ENCODE data around the gene MED8. TPM values are rescaled to one million over a fixed set of nuclear protein-coding genes. Genes with fewer than 3 reads are reported as not detected.

Gene MED8
- total and polyA plus RNA-seq, 7 donors: 15.4 to 44.5 (median 18.2) TPM

DNA sequence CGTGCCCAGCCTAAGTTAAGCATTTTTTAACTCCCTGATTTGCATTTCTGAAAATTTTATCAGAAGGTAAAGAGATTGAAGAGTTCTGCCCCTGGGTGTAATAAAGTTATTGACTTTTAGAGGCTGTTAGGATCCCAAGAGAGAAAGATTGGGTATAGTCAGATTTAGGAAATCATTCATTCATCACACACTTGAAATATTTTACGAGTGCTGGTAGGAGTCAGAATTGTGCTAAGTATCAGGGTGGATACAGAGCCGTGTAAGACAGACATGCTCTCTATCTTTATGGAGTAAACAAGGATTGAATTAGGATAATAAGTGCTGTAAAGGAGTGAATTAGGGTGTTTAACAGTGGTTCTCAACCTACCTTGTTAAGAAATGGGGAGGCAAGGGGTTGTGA lies 3.1 kb upstream of the MED8 start:
- WGBS, 3 donors: 64 to 68% (median 66%) methylated on average over 3 of the region's 3 CpGs
- no peak for DNase-seq
- Histone ChIP-seq H3K27me3 (ENCODE audit: insufficient read depth in 3 of 3, low read length in 2 of 3) (no peaks in the 10 kb centered on the region), H3K27ac (no peak overlapping the region), H3K4me3 (no peak overlapping the region), H3K4me1 (peaks cover 25% of the 10 kb centered on the region), H3K9me3 (no peaks in the 10 kb centered on the region), H3K36me3 (ENCODE audit: insufficient read depth in 1 of 2, low read depth in 1 of 2) (peaks cover 1 to 43% of the 10 kb centered on the region in 2 donors)
- TF ChIP-seq, protein P1, sequence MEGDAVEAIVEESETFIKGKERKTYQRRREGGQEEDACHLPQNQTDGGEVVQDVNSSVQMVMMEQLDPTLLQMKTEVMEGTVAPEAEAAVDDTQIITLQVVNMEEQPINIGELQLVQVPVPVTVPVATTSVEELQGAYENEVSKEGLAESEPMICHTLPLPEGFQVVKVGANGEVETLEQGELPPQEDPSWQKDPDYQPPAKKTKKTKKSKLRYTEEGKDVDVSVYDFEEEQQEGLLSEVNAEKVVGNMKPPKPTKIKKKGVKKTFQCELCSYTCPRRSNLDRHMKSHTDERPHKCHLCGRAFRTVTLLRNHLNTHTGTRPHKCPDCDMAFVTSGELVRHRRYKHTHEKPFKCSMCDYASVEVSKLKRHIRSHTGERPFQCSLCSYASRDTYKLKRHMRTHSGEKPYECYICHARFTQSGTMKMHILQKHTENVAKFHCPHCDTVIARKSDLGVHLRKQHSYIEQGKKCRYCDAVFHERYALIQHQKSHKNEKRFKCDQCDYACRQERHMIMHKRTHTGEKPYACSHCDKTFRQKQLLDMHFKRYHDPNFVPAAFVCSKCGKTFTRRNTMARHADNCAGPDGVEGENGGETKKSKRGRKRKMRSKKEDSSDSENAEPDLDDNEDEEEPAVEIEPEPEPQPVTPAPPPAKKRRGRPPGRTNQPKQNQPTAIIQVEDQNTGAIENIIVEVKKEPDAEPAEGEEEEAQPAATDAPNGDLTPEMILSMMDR (IDR thresholded peaks at IDR 0.05): no peak
- ATAC-seq: no peak
- intact Hi-C loops (cut with DNase I): no loop called here

DNA sequence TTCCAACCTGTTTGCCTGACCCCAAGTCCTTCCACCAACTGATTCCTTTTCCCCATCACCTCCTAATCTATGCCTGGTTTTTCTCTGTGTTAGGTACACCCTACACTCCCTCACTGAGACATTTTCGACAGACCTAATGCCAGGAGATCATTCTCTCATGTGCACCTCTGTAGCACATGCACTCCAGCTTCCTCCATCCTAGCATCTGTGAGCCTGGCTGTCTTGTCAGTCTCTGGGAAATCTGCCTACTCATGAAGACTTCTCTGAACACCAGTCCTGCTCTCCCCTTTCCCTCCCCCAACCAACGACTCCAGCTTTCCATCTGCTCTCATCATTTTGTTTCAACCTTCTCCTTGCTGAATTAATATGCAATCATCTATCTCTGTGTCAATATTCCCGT lies 987 bp downstream of the MED8 start:
- DNase-seq: no peak
- Histone ChIP-seq H3K4me1 (peaks cover 29% of the 10 kb centered on the region), H3K9me3 (no peaks in the 10 kb centered on the region), H3K27ac (peak overlapping the region; percentile 90), H3K4me3 (peak overlapping the region; percentile 91), H3K36me3 (ENCODE audit: insufficient read depth in 1 of 2, low read depth in 1 of 2) (peaks cover 28 to 50% of the 10 kb centered on the region in 2 donors), H3K27me3 (ENCODE audit: insufficient read depth in 3 of 3, low read length in 2 of 3) (no peaks in the 10 kb centered on the region)
- TF ChIP-seq, protein P1 (IDR thresholded peaks at IDR 0.05): no peak
- WGBS, 3 donors: 33 to 53% (median 40%) methylated on average over 3 of the region's 3 CpGs
- no peak for ATAC-seq
- intact Hi-C loops (cut with DNase I): loop anchor here in 1 of 2 donors (10.0 kb wide), 1 partner anchor 164 kb away; no protein-coding TSS in a partner anchor

DNA sequence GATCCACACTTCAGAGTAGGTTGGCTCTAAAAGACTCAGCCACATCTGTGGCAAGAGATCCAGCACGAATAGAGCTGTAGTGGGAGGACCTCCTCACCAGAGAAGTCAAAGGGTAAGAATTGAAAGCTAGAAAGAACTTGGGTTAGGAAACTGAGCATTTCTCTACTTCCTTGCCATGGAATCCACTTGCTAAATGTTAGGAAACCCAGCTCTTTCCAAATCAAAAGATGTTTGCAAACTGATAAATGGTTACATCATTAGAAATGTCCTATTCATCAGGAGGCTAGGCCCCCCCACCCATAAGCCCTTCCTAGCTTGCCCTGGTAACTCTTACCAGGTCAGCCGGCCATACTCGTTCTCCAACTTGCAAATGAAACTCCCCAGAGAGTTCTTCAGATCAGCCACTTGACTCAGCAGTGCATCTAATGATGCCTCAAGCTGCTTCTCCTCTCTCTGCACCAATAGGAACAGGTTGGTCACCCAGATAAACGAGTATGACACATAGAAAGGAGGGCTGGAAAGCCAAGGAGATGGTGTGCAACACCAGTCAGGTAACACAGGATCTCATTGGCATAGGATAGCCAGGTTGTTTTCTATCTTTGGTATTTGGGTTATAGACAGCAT lies 1.5 kb downstream of the MED8 start:
- peaks cover 28 to 52% of the 10 kb centered on the region in 2 donors for H3K36me3 ChIP-seq (ENCODE audit: insufficient read depth in 1 of 2, low read depth in 1 of 2)
- H3K4me3 ChIP-seq: peak overlapping the region; percentile 91
- ATAC-seq (no peak), DNase-seq (no peak)
- peaks cover 29% of the 10 kb centered on the region for H3K4me1 ChIP-seq
- TF ChIP-seq, protein P1 (IDR thresholded peaks at IDR 0.05): no peak
- H3K27ac ChIP-seq: no peak overlapping the region
- 37 to 63% (median 55%) methylated on average over 4 of the region's 4 CpGs for WGBS, 3 donors
- intact Hi-C loops (cut with DNase I): loop anchor here in 1 of 2 donors (10.0 kb wide), 1 partner anchor 163 kb away; no protein-coding TSS in a partner anchor
- H3K9me3 ChIP-seq: no peaks in the 10 kb centered on the region
- H3K27me3 ChIP-seq (ENCODE audit: insufficient read depth in 3 of 3, low read length in 2 of 3): no peaks in the 10 kb centered on the region

DNA sequence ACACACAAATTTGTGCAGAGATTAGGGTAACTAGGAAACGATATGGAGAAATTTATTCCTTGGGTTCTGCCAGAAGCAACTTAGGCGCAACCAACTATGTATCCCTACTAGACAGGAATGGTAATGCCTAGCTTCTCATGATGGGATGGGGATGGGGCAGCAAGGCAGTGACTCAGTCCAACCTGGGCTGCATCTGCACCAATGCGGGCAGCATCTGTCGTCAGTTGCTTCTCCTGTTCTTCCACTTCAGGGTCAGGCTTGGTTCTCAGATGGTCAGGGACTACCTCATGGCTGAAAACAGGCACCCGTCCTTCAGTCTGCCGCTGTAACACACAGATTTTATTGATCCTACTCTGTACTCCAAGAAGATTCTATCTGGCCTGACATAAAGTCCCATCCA lies 2.9 kb downstream of the MED8 start:
- H3K27me3 ChIP-seq (ENCODE audit: insufficient read depth in 3 of 3, low read length in 2 of 3): no peaks in the 10 kb centered on the region
- peaks cover 29% of the 10 kb centered on the region for H3K4me1 ChIP-seq
- WGBS, 3 donors: 92 to 95% (median 93%) methylated on average over 6 of the region's 6 CpGs
- TF ChIP-seq, protein P1 (IDR thresholded peaks at IDR 0.05): no peak
- DNase-seq (no peak), ATAC-seq (no peak)
- H3K27ac ChIP-seq: no peak overlapping the region
- no peaks in the 10 kb centered on the region for H3K9me3 ChIP-seq
- intact Hi-C loops (cut with DNase I): loop anchor here in 1 of 2 donors (10.0 kb wide), 1 partner anchor 162 kb away; no protein-coding TSS in a partner anchor
- H3K36me3 ChIP-seq (ENCODE audit: insufficient read depth in 1 of 2, low read depth in 1 of 2): peaks cover 34 to 66% of the 10 kb centered on the region in 2 donors
- no peak overlapping the region for H3K4me3 ChIP-seq

Data from psoas muscle (tissue), 8 donors.